Thoracic aorta (tissue), 2 donors: ENCODE results near the gene RBP4. TPM values are rescaled to one million over a fixed set of nuclear protein-coding genes. Genes with fewer than 3 reads are reported as not detected.

Experiments used
- ATAC-seq: fragments of 150-250 bp; one replicate; pipeline ENCODE4 v1.8.0; 2017; ENCODE audit warnings: low read depth; ENCODE audit not compliant: insufficient number of reproducible peaks, low FRiP score
- DNase-seq: peaks from one replicate; pipeline ENCODE4 v3.0.0-alpha.2; 2020; ENCODE audit warnings: low spot score
- H3K27ac ChIP-seq, 2 donors: fragments of 200-600 bp; sonication (generic); 1 replicate in 1 of 2; 2 replicates in 1 of 2; pipeline ENCODE4 v1.5.1; 2016; ENCODE audit warnings: mild to moderate bottlenecking in 2 of 2, moderate library complexity in 2 of 2
- H3K27me3 ChIP-seq: fragments of 200-600 bp; sonication (generic); replicated peaks from 2 replicates; pipeline ENCODE4 v1.6.0; 2016; ENCODE audit warnings: mild to moderate bottlenecking; ENCODE audit not compliant: insufficient read depth
- H3K36me3 ChIP-seq: fragments of 200-600 bp; sonication (generic); one replicate; pipeline ENCODE4 v1.5.1; 2016
- H3K4me1 ChIP-seq, 2 donors: fragments of 200-600 bp; sonication (generic); 1 replicate in 1 of 2; 2 replicates in 1 of 2; pipeline versions ENCODE4 v1.5.1 to v1.6.0; 2016; ENCODE audit warnings: low read depth in 2 of 2, mild to moderate bottlenecking in 1 of 2; ENCODE audit not compliant: control insufficient read depth in 1 of 2
- H3K4me3 ChIP-seq: fragments of 200-600 bp; sonication (generic); 2 replicates; pipeline ENCODE4 v1.5.1; 2016; ENCODE audit warnings: mild to moderate bottlenecking
- H3K9me3 ChIP-seq: fragments of 200-600 bp; sonication (generic); 2 replicates; pipeline ENCODE4 v1.5.1; 2016
- total RNA-seq, 2 donors: library from RNA; depleted of rRNA; stranded (reverse); fragments of >200 nt; gene quantifications; one replicate each; pipeline versions ENCODE4 v1.1.0 to v1.2.3, GENCODE V29; 2016
- TF ChIP-seq, protein P1 (sequence below): fragments of 200-600 bp; sonication (generic); IDR thresholded peaks from one replicate; pipeline ENCODE4 v1.5.1; 2019; ENCODE audit warnings: antibody characterized with exemption

The RBP4 gene
- total RNA-seq, 2 donors from 2014 or later: 23.1 to 23.3 TPM

DNA sequence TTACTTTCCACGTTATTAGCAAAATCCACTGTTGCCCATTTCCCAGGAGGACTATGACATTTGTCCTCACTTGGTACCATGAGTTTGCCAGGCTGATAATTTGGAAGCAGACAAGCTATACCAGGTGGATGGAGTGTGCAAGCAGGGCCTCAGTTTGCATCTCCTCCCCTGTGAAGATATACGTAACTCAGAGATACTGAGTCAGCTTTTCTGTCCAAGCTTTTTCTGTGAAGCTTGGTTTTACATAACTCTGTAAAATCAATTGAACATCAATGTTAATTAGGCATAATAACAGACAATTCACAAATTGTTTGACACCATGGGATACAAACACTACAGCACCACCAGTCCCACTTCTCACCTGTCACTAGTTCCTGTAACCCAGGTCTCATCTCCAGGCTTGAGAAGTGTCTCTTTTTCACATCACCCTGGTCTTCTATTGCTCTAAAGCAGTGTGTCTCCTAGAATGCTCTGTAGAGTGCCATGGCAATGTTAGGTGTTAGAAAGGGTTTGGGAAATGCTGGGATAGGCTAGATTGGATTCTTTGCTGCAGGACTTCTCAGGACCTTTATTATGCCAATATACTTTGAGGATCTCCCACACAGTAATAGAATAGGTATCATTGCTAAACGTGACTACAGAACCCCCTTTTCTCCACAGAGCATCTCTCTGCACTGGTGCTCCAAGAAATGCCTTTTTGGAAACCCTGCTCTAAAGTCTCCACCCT is 20.9 kb downstream of the RBP4 start:
- DNase-seq (no peak), ATAC-seq (no peak)
- H3K9me3 ChIP-seq: no peaks in the 10 kb centered on the region
- TF ChIP-seq, protein P1, sequence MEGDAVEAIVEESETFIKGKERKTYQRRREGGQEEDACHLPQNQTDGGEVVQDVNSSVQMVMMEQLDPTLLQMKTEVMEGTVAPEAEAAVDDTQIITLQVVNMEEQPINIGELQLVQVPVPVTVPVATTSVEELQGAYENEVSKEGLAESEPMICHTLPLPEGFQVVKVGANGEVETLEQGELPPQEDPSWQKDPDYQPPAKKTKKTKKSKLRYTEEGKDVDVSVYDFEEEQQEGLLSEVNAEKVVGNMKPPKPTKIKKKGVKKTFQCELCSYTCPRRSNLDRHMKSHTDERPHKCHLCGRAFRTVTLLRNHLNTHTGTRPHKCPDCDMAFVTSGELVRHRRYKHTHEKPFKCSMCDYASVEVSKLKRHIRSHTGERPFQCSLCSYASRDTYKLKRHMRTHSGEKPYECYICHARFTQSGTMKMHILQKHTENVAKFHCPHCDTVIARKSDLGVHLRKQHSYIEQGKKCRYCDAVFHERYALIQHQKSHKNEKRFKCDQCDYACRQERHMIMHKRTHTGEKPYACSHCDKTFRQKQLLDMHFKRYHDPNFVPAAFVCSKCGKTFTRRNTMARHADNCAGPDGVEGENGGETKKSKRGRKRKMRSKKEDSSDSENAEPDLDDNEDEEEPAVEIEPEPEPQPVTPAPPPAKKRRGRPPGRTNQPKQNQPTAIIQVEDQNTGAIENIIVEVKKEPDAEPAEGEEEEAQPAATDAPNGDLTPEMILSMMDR: no peak
- H3K27me3 ChIP-seq: no peaks in the 10 kb centered on the region
- no peak overlapping the region for H3K27ac ChIP-seq
- no peaks in the 10 kb centered on the region for H3K4me1 ChIP-seq
- no peaks in the 10 kb centered on the region for H3K36me3 ChIP-seq
- H3K4me3 ChIP-seq: no peak overlapping the region

- no peaks in the 10 kb centered on the region for H3K27me3 ChIP-seq
- no peaks in the 10 kb centered on the region for H3K9me3 ChIP-seq
- no peak for ATAC-seq
- H3K4me3 ChIP-seq: no peak overlapping the region
- no peaks in the 10 kb centered on the region for H3K4me1 ChIP-seq
- H3K36me3 ChIP-seq: no peaks in the 10 kb centered on the region
- H3K27ac ChIP-seq: no peak overlapping the region
- TF ChIP-seq, protein P1: no peak
- DNase-seq: no peak
These were observed 21.9 kb downstream of the RBP4 start for GRCh38 chr10:93579089-93579488.

DNA sequence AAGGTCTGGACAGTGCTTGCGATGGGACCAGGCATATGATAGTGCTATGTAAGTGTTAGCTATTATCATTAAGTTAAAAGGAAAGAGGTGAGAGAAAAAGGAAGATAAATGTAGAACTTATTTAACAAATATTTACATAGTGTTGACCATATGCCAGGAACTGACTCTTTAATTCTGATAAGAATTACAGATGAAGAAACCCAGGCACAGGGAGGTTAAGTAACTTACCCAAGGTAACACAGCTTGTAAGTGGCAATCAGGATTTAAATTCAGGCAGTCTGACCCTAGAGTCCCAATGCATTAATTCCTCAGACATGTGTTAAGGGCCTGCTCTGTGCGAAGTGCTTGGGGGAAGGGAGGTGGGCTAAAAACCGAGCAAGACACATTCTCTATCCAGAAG is 23.5 kb downstream of the RBP4 start:
- ATAC-seq (no peak), DNase-seq (no peak)
- Histone ChIP-seq H3K4me3 (no peak overlapping the region), H3K4me1 (no peaks in the 10 kb centered on the region), H3K9me3 (no peaks in the 10 kb centered on the region), H3K27ac (no peak overlapping the region), H3K27me3 (no peaks in the 10 kb centered on the region), H3K36me3 (no peaks in the 10 kb centered on the region)
- TF ChIP-seq, protein P1: no peak

- H3K4me1 ChIP-seq: no peaks in the 10 kb centered on the region
- ATAC-seq: no peak
- DNase-seq: no peak
These were observed 24.1 kb downstream of the RBP4 start for GRCh38 chr10:93576888-93577287.

GRCh38 chr10:93573924-93574323 is 27.1 kb downstream of the RBP4 start:
- no peaks in the 10 kb centered on the region for H3K36me3 ChIP-seq
- DNase-seq: no peak
- H3K4me3 ChIP-seq: no peak overlapping the region
- no peak for ATAC-seq
- TF ChIP-seq, protein P1: no peak
- H3K9me3 ChIP-seq: no peaks in the 10 kb centered on the region
- H3K4me1 ChIP-seq: no peaks in the 10 kb centered on the region
- no peak overlapping the region for H3K27ac ChIP-seq
- no peaks in the 10 kb centered on the region for H3K27me3 ChIP-seq

More at GRCh38 chr10:93576888-93577287, 24.1 kb downstream of the RBP4 start:
- Histone ChIP-seq H3K4me3 (no peak overlapping the region), H3K9me3 (no peaks in the 10 kb centered on the region), H3K27me3 (no peaks in the 10 kb centered on the region), H3K36me3 (no peaks in the 10 kb centered on the region), H3K27ac (no peak overlapping the region)
- TF ChIP-seq, protein P1: no peak
